SK-N-SH (cell line): ENCODE measurements around the gene NSMCE1.

Experiments
- CTCF ChIP-seq: fragments of 200-600 bp; sonication (generic); IDR thresholded peaks from 2 replicates; pipeline ENCODE4 v1.6.1; 2017; ENCODE audit warnings: antibody characterized with exemption, mild to moderate bottlenecking, moderate library complexity
- EP300 ChIP-seq, 2 experiments: IDR thresholded peaks; 2 replicates each; pipeline versions ENCODE4 v1.4.0 to v1.6.1; 2012; ENCODE audit warnings: borderline replicate concordance in 1 of 2, low read depth in 1 of 2, low read length in 1 of 2
- EZH2phosphoT487 ChIP-seq: fragments of 200-600 bp; sonication (generic); IDR thresholded peaks from 2 replicates; pipeline ENCODE4 v1.6.1; 2017; ENCODE audit warnings: low read depth, mixed run types, mild to moderate bottlenecking, antibody characterized with exemption, moderate library complexity, borderline replicate concordance
- MAX ChIP-seq: IDR thresholded peaks from 2 replicates; pipeline ENCODE4 v1.4.0; 2012; ENCODE audit warnings: low read depth
- PBX3 ChIP-seq: IDR thresholded peaks from 2 replicates; pipeline ENCODE4; 2012
- POLR2AphosphoS5 ChIP-seq: IDR thresholded peaks from 2 replicates; pipeline ENCODE4 v1.6.1; 2012; ENCODE audit warnings: low read depth, low read length
- RCOR1 ChIP-seq: fragments of 150-350 bp; IDR thresholded peaks from 2 replicates; pipeline ENCODE4 v1.6.1; 2017; ENCODE audit warnings: antibody characterized with exemption, low read length
- ZBTB33 ChIP-seq: IDR thresholded peaks from 2 replicates; pipeline ENCODE4 v1.4.0; 2012; ENCODE audit warnings: low read depth, borderline replicate concordance

- no peak for TF ChIP-seq CTCF
- no peak for TF ChIP-seq RCOR1
- no peak for TF ChIP-seq PBX3
- TF ChIP-seq MAX, result no peak
- no peak for TF ChIP-seq EP300 (IDR thresholded peaks at IDR 0.05; ENCODE audit: borderline replicate concordance in 1 of 2, low read depth in 1 of 2, low read length in 1 of 2)
- no peak for TF ChIP-seq EZH2phosphoT487
- no peak for TF ChIP-seq ZBTB33
- no peak for TF ChIP-seq POLR2AphosphoS5
Observed at GRCh38 chr16:27311448-27311830, 42.9 kb upstream of the NSMCE1 start.
